COLO668 (cell line): ENCODE data around the gene SCN7A.
"Not testable (repeated sequence)": the region's sequence is repeated elsewhere in the genome, so short reads cannot be mapped to it uniquely, and the experiment has no call there.

Experiments
- DNase-seq: peaks from one replicate; lab custom pipeline; 2025; ENCODE audit not compliant: unreplicated experiment; lab: John Stamatoyannopoulos, UW

The SCN7A gene

GRCh38 chr2:166360906-166361305, 133.1 kb downstream of the SCN7A start:
- DNase-seq, result no peak

DNA sequence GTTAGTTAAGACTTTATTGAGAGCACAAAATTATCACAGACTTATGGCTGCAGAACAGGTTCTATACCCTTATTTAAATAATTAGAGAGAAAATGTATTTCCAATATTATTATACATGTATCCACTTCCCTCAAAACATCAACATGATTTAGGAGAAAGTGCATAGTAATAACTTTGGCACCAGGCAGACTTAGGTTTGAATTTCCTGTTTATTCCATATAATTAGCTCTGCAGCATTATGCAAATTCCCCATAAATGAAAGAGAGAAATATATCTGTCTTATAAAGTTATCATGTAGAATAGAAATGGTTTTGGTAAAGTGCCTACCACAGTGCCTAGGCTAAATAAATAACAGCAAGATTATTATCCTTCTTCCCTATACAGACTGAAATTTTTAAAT, 133.6 kb downstream of the SCN7A start:
- no peak for DNase-seq

DNA sequence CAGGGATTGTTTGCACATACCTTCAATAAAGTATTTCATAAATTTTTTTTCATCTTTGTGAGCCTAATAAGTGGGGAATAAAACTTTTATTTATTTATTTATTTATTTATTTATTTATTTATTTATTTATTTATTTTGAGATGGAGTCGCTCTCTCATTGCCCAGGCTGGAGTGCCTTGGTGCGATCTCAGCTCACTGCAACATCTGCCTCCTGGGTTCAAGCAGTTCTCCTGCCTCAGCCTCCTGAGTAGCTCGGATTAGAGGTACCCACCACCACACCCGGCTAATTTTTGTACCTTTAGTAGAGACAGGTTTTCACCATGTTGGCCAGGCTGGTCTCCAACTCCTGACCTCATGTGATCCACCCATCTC, 136.1 kb downstream of the SCN7A start:
- not testable (repeated sequence) for DNase-seq

GRCh38 chr2:166357068-166357949, 136.7 kb downstream of the SCN7A start:
- DNase-seq, result no peak
